NCI-H82 treated with DMSO at 0.1 percent for 48 hours (cell line): ENCODE measurements around the gene ORAI1.

Experiments used
- DNase-seq: peaks from one replicate; lab custom pipeline; 2025; ENCODE audit not compliant: unreplicated experiment; lab: John Stamatoyannopoulos, UW

Gene ORAI1

DNA sequence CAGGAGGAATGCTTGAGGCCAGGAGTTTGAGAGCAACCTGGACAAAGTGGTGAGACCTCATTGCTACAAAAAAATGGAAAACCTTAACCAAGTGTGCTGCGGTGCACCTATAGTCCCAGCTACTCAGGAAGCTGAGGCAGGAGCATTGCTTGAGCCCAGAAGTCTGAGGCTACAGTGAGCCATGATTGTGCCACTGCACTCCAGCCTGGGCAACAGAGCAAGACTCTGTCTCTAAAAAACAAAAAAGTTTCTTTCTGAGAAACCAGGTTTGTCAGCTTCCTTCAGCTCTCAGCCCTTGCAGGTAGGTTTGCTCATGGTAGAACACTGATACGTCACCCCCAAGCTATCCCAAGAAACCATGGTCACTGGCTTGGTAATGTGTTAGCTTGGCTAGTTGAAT, 63.1 kb downstream of the ORAI1 start:
- DNase-seq: no peak
